DMS53 treated with DMSO at 0.1 percent for 48 hours (cell line): ENCODE data around the gene TNFAIP8.

Experiments
- DNase-seq: peaks from one replicate; lab custom pipeline; 2025; ENCODE audit not compliant: unreplicated experiment; lab: John Stamatoyannopoulos, UW

The TNFAIP8 gene

DNA sequence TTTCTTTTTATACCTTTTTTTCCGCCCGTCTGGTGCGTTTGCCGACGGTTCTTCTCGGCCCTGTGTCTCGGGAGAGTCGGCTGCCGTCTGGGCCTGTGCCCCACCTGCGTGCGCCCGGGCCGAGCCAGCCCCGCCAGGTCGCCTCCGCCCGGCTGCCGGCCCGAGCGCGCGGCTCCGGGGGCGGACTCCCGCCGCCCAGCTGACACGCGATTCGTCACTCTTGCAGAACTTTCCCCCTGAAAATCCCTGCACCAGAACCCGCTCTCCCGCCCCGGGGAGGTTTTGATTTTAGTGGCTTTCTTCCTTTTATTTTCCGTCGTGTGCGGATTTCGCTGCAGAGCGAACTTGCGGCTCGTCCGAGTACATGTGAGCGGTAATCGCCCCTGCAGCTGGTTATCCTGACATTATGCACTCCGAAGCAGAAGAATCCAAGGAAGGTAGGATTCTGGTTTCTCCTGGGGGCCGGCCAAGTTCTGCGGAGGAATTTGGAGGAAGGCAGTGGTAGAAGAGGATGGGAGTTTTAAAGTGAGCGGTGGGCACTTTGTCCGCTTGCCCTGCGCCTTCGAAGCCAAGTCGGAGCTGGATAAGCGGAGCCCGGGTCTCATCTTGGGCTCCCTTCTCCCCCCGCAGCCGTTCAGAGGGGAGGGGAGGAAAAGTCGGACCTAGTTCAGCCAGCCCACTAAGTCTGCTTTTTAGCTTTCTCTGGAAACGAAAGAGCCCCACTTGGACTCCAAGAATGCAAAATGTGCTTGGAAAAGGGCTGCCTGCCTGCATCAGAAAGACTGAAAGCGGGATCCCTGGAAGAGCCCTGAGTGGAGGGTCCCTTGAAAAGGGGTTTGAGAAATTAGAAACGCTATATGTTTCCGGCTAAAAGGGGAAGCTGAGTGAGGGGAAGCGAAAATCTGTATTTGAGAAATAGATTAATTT lies at the start of gene TNFAIP8:
TNFAIP8 (plus strand) TSS at position 335 of the 927 bp plus-strand sequence; CDS start at position 407, 72 bp downstream.
- DNase-seq: peak; percentile 7

DNA sequence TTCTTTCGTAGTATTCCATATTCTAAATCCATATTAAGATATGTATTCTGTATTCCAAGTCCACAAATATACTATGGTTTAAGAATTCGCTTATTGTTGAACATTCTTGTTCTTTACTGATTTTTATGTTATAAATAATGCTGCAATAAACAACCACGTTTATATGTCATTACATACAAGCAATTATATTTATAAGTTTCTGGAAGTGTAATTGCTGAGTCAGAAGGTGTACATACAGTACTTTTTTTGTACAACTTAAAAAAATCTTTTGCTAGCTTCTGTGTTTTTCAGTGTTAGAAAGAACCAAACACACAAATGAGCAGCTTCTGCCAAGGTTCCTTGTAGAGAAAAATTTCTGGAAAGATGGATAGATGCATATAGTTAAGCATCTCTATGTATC lies 48.6 kb upstream of the TNFAIP8 start:
- DNase-seq: no peak

GRCh38 chr5:119309326-119309725 lies 46.5 kb upstream of the TNFAIP8 start:
- no peak for DNase-seq

DNA sequence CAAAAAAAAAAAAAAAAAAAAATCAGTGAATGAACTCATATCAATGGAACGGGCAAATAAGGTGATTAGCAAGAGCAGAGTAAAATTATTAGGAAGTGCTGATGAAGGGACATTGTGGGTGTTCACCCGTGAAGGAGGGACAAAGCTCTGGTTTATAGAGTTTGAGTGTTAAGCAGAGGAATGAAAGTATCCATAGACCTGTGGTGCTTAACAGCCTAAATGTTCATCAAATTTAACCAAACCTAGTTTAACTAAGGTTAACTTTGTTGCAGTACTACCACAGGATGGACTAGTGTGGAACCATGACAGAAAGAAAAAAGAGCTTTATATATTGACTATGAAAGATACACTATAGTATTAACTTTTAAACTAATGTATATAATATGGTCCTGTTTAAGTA lies 44.1 kb upstream of the TNFAIP8 start:
- DNase-seq: no peak

DNA sequence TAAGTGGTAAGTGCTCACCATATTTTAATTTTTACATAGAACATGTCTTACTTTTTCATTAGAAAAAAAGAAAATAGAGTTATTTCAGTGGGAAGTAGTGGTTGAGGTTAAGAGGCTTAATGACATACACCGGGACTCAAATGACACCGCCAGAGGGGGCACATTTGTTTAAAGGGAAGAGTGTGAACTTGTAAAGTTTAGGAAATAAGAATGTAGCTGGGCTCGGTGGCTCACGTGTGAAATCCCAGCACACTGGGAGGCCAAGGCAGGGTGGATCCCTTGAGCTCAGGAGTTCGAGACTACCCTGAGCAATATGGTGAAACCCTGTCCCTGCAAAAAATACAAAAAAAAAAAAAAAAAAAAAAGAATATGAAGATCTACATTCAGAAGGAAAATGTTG lies 43.4 kb upstream of the TNFAIP8 start:
- DNase-seq: no peak

GRCh38 chr5:119313197-119313596 lies 42.6 kb upstream of the TNFAIP8 start:
- no peak for DNase-seq

GRCh38 chr5:119313658-119314605 lies 41.9 kb upstream of the TNFAIP8 start:
- DNase-seq: no peak

DNA sequence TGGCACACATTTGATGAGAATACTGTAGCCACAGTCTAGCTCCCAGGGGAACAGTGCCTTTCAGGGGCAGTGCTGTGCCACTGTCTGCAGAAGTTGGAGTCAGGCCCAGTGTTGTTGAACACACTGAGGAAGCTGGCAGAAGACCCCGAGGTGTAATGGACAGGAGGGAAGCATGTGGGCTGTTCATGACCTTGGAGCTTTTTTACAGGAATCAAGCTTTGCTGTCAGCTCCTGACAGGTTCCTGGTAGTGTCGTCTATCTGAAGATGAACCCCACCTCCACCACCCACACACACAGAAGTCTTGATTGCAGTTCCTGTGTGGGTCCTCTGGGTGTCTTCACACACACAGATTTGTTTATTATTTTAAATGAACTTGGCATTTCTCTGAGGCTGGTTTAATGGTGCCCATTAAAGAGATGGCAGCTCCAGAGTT lies 40.3 kb upstream of the TNFAIP8 start:
- DNase-seq: no peak

DNA sequence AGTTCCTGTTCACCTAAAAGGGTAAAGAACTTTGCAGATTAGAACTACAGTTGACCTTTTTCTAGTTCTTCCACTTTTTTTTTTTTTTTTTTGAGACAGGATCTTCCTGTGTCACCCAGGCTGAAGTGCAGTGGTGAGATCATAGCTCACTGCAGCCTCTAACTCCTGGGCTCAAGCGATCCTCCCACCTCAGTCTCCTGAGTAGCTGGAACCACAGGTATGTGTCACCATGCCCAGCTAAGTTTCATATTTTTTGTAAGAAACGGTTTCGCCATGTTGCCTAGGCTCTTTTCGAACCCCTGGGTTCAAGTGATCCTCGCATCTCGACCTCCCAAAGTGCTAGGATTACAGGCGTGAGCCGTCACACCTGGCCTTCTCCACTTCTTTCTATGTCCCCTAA lies 39.7 kb upstream of the TNFAIP8 start:
- DNase-seq: no peak

- no peak for DNase-seq
Observed at GRCh38 chr5:119316906-119317305, 38.9 kb upstream of the TNFAIP8 start.

DNA sequence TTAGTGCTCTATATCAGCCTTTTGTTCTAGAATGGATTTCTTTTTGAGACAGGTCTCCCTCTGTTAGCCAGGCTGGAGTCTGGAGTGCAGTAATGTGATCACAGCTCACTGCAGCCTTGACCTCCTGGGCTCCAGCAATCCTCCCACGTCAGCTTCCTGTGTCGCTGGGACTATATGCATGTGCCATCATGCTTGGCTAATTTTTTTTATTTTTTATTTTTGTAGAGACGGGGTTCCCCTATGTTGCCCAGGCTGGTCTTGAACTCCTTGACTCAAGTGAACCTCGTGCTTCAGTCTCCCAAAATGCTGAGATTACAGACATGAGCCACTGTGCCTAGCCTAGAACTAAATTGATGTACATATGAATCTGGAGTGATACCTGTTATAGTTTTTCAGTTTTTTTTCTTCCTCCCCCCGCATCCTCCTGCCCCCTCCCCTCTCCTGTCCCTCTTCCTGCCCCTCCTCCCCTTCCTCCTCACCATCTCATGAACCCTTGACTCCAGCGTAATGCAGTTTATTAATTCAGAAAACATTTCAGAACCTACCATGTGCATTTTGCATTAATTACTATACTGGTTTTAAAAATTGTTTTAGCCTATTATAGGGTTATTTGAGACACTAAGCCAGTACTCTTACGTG lies 37.4 kb upstream of the TNFAIP8 start:
- no peak for DNase-seq

GRCh38 chr5:119319401-119319800 lies 36.4 kb upstream of the TNFAIP8 start:
- no peak for DNase-seq

- no peak for DNase-seq
Observed at GRCh38 chr5:119319890-119320289, 35.9 kb upstream of the TNFAIP8 start.

DNA sequence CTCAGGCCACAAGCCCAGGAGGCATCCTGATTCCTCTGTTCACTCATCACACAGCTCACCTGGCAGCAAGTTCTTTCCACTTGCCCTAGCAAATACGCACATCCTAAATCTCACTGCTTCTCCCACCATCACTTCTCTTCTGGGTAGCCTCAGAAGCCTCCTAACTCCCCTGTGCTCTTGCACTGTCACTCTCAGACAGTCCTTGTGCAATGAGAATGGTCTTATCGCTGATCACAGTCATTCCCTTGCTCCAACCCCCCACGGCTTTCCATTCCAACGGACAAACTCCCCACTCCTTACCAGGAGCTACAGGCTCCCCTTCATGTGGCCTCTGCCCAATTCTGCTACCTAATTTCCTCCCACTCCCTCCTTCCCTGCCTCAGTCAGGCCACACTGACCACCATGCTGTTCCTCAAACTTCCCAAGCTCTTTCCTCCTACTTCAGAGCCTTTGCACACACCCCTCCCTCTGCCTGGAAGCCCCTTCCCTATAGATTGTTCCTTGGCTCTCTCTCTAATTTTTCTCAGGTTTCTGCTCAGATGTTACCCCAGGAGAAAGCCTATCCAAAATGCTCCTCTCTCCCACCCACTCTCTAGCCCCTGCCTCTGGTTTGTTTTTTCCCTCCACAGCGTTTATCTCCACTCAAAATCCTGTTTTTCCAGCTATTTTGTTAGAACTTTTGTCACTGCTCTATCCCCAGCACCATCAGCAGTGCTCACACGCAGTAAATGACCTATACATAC lies 34.1 kb upstream of the TNFAIP8 start:
- DNase-seq: no peak

DNA sequence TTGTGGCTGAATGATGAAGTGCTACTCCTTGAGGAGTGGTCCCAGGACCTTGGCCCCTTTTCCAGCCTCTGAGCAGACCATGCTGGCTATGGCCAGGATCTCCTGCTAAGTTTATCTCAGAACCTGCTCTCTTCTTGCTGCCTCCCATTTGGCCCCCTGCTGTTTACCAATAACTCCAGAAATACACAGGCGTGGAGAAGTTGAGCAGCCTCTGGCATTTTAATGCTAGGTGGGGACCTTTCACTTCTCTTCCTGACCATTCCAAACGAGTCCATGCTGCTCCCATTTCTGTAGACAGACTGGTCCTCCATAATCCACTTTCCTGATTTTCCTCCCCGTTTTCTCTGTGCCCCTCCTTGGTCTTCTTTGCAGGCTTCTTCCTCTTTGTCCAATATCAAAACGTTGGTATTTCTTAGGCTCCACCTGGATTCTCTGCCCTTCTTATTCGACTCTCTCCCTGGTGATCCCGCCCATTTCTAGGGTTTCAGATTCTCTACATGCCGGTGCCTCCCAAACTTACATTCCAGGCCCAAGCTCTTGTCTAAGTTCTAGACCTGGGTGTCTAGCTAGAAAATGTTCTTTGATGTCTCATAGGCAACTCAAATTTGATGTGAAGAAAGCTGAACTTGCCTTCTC lies 33.4 kb upstream of the TNFAIP8 start:
- DNase-seq: no peak

- DNase-seq: no peak
Observed at GRCh38 chr5:119322948-119323537, 32.8 kb upstream of the TNFAIP8 start.

GRCh38 chr5:119323601-119324000 lies 32.2 kb upstream of the TNFAIP8 start:
- DNase-seq: peak; percentile 33

- no peak for DNase-seq
Observed at GRCh38 chr5:119324842-119325241, 31.0 kb upstream of the TNFAIP8 start.

DNA sequence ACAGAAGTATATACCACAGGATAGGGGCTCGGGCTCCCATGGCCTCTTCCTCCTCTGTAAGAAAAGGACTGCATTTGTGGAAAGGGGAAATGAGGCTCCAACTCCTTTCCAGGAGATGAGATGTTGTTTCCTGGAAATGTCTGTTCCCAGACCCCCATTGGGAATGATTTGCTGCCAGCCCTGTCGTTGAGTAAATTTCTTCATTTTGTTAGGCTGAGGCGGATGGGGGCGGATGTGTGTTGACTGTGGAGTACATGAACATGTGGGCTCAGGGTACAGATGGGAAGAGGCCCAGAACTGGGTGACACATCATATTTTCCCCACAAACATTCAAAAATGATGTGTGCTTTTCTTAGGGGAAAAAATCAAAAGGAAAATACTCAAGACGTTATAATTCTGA lies 28.8 kb upstream of the TNFAIP8 start:
- DNase-seq: no peak
